Panc1 (cell line): ENCODE results near the gene MFAP3. TPM values are rescaled to one million over a fixed set of nuclear protein-coding genes. Genes with fewer than 3 reads are reported as not detected.

Experiments used
- ATAC-seq: fragments of 200-7000 bp; cut with Tn5 transposase; 2 replicates; pipeline ENCODE4 v1.9.1; 2020; ENCODE audit warnings: mild to moderate bottlenecking, moderate library complexity
- BruUV-seq: library from RNA; stranded (reverse); fragments of 400-500 nt; replicated peaks from 2 replicates; lab custom pipeline; 2021; lab: Mats Ljungman, UMichigan
- CTCF ChIA-PET: fragments of 300-600 bp; sonication (Branson Sonifier 250); formaldehyde crosslinking; loops from one replicate; lab custom pipeline; 2022; ENCODE audit warnings: antibody characterized with exemption; lab: Charles Lee
- POLR2A ChIA-PET: fragments of 300-600 bp; sonication (Branson Sonifier 250); formaldehyde crosslinking; loops from one replicate; lab custom pipeline; 2022; ENCODE audit warnings: antibody characterized with exemption; lab: Charles Lee
- DNase-seq: peaks from one replicate; pipeline ENCODE4 v3.0.0-alpha.2; 2010; ENCODE audit warnings: low read depth, low spot score
- H3K27ac ChIP-seq: 2 replicates; pipeline ENCODE4 v1.5.1; 2011; ENCODE audit warnings: mild to moderate bottlenecking, low read length, inconsistent platforms
- H3K27me3 ChIP-seq: fragments of 200-500 bp; sonication (Bioruptor generic); 2 replicates; pipeline ENCODE4 v1.6.0; 2014; ENCODE audit warnings: low read length, inconsistent platforms; ENCODE audit not compliant: control insufficient read depth, insufficient read depth
- H3K36me3 ChIP-seq: fragments of 200-500 bp; sonication (Bioruptor generic); 2 replicates; pipeline ENCODE4 v1.5.1; 2014; ENCODE audit warnings: inconsistent platforms, mild to moderate bottlenecking, low read length, moderate library complexity; ENCODE audit not compliant: control insufficient read depth, insufficient read depth
- H3K4me1 ChIP-seq: 2 replicates; pipeline ENCODE4 v1.5.1; 2011; ENCODE audit warnings: inconsistent platforms, mild to moderate bottlenecking, low read length, moderate library complexity; ENCODE audit not compliant: control insufficient read depth, insufficient read depth
- H3K4me3 ChIP-seq, 2 experiments: 2 replicates each; pipeline ENCODE4 v1.5.1; 2011 to 2012; ENCODE audit warnings: low read depth in 2 of 2, low read length in 2 of 2, mild to moderate bottlenecking in 2 of 2, inconsistent platforms in 1 of 2, moderate library complexity in 1 of 2
- H3K9me3 ChIP-seq: fragments of 200-500 bp; sonication (Bioruptor generic); 2 replicates; pipeline ENCODE4 v1.5.1; 2014; ENCODE audit warnings: low read depth, mild to moderate bottlenecking, inconsistent platforms, low read length, moderate library complexity; ENCODE audit not compliant: control insufficient read depth, insufficient read depth
- POLR2AphosphoS5 ChIP-seq: IDR thresholded peaks from 2 replicates; pipeline ENCODE4 v1.6.1; 2012; ENCODE audit warnings: mild to moderate bottlenecking, low read depth, low read length, moderate library complexity
- SIN3A ChIP-seq: IDR thresholded peaks from 2 replicates; pipeline ENCODE4 v1.6.1; 2012; ENCODE audit warnings: low read depth, mild to moderate bottlenecking, low read length, moderate library complexity, borderline replicate concordance; ENCODE audit not compliant: insufficient read depth
- TCF7L2 ChIP-seq: IDR thresholded peaks from 2 replicates; pipeline ENCODE4 v1.6.1; 2011; ENCODE audit warnings: mild to moderate bottlenecking, low read depth, low read length, inconsistent platforms
- in situ Hi-C: cut with HindIII; loops from 2 replicates; pipeline ENCODE4 v1.10.0; 2016; ENCODE audit warnings: low sequenced_read_pairs, low pct_unique_long_range_greater_than_20kb
- intact Hi-C: fragments of 100-400 bp; cut with micrococcal nuclease; formaldehyde crosslinking; loops from one replicate; pipeline ENCODE4 v1.10.0; 2022; ENCODE audit not compliant: unreplicated experiment
- total RNA-seq: library from RNA; stranded (reverse); gene quantifications from one replicate; pipeline ENCODE4 v1.2.1, GENCODE V29; 2021; ENCODE audit not compliant: unreplicated experiment
- TF ChIP-seq, protein P1 (sequence below): fragments of 450-650 bp; IDR thresholded peaks from 2 replicates; pipeline ENCODE4 v1.5.1; 2017; ENCODE audit warnings: mild to moderate bottlenecking
- TF ChIP-seq, protein P2 (sequence below), 2 experiments: IDR thresholded peaks; 2 replicates each; pipeline ENCODE4 v1.6.1; 2011 to 2012; ENCODE audit warnings: low read depth in 2 of 2, control low read depth in 1 of 2, low read length in 1 of 2, mild to moderate bottlenecking in 1 of 2, moderate library complexity in 1 of 2; ENCODE audit not compliant: insufficient read depth in 1 of 2

The MFAP3 gene
- total RNA-seq, 1 experiment from 2014 or later, result 24.2 TPM

DNA sequence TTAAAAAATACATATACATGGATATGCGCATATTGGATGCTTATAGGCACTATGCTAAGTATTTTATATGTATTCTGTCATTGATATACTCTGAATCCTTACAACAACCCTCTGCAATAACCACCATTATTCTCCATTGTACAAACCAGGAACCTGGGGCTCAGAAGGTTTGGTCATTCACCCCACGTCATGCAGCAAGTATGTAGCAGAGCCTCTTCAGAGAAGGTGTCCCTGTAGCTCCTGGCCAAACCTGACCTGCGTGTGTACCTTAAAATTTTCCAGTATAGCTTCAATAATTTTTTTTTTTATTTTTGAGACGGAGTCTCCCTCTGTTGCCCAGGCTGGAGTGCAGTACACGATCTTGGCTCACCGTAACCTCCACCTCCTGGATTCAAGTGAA lies 51.9 kb downstream of the MFAP3 start:
- intact Hi-C loops, result no loop called here
- ATAC-seq, result no peak

DNA sequence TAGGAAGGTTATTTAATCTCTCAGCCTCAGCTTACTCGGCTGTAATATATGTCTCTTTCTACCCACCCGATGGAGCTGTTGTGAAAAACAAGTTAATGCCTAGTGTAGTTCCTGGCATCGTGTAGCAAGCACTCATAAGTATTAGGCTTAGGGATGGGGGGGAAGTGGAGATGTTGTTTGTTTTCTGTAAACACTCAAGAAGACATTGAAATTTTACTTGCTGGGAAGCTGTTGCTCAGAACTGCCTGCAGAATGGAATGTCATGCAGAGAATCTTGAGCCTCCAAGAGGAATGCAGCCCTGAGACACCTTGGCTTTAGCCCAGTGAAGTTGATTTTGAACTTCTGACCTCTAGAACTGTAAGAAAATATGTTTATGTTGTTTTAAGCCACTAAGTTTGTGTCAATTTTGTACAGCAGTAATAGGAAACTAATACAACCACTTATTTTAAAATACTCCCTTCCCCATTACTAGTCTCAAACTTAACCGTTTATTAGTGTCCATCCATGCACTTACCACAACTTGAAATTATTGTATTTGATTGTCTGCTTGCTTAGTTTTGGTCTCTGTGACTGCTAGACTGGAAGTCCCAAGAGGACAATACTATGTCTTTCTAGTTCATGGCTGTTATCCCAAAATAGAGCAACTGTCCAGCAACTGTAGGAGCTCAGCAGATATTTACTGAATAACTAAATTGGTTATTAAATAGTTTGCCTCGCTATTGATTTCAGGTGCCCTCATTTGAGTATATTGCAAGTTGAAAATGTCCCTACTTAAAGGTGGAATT lies 53.8 kb downstream of the MFAP3 start:
- CTCF ChIA-PET, result interaction anchor here (0.8 kb wide), 1 partner anchor 313 kb away, joined by 3 read pairs; no protein-coding TSS in a partner anchor
- Histone ChIP-seq H3K27me3 (peaks cover 8% of the 10 kb centered on the region; the same call in 1 of the 2 replicates), H3K9me3 (no peaks in the 10 kb centered on the region), H3K27ac (no peak overlapping the region), H3K4me1 (no peaks in the 10 kb centered on the region), H3K36me3 (no peaks in the 10 kb centered on the region), H3K4me3 (no peak overlapping the region)
- intact Hi-C loops, result no loop called here
- no peak for TF ChIP-seq POLR2AphosphoS5
- TF ChIP-seq, protein P1, sequence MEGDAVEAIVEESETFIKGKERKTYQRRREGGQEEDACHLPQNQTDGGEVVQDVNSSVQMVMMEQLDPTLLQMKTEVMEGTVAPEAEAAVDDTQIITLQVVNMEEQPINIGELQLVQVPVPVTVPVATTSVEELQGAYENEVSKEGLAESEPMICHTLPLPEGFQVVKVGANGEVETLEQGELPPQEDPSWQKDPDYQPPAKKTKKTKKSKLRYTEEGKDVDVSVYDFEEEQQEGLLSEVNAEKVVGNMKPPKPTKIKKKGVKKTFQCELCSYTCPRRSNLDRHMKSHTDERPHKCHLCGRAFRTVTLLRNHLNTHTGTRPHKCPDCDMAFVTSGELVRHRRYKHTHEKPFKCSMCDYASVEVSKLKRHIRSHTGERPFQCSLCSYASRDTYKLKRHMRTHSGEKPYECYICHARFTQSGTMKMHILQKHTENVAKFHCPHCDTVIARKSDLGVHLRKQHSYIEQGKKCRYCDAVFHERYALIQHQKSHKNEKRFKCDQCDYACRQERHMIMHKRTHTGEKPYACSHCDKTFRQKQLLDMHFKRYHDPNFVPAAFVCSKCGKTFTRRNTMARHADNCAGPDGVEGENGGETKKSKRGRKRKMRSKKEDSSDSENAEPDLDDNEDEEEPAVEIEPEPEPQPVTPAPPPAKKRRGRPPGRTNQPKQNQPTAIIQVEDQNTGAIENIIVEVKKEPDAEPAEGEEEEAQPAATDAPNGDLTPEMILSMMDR, result no peak
- TF ChIP-seq TCF7L2, result no peak
- no peak for TF ChIP-seq SIN3A
- TF ChIP-seq, protein P2, sequence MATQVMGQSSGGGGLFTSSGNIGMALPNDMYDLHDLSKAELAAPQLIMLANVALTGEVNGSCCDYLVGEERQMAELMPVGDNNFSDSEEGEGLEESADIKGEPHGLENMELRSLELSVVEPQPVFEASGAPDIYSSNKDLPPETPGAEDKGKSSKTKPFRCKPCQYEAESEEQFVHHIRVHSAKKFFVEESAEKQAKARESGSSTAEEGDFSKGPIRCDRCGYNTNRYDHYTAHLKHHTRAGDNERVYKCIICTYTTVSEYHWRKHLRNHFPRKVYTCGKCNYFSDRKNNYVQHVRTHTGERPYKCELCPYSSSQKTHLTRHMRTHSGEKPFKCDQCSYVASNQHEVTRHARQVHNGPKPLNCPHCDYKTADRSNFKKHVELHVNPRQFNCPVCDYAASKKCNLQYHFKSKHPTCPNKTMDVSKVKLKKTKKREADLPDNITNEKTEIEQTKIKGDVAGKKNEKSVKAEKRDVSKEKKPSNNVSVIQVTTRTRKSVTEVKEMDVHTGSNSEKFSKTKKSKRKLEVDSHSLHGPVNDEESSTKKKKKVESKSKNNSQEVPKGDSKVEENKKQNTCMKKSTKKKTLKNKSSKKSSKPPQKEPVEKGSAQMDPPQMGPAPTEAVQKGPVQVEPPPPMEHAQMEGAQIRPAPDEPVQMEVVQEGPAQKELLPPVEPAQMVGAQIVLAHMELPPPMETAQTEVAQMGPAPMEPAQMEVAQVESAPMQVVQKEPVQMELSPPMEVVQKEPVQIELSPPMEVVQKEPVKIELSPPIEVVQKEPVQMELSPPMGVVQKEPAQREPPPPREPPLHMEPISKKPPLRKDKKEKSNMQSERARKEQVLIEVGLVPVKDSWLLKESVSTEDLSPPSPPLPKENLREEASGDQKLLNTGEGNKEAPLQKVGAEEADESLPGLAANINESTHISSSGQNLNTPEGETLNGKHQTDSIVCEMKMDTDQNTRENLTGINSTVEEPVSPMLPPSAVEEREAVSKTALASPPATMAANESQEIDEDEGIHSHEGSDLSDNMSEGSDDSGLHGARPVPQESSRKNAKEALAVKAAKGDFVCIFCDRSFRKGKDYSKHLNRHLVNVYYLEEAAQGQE (IDR thresholded peaks at IDR 0.05; ENCODE audit: insufficient read depth in 1 of 2, low read depth in 2 of 2, low read length in 1 of 2), result no peak
- ATAC-seq, result no peak
- DNase-seq, result no peak
- BruUV-seq, result no TSS peak
- in situ Hi-C loops, result no loop called here
- POLR2A ChIA-PET, result no interaction called here

More for the DNA sequence above, 51.9 kb downstream of the MFAP3 start:
- no peak overlapping the region for H3K4me3 ChIP-seq
- H3K9me3 ChIP-seq, result no peaks in the 10 kb centered on the region
- TF ChIP-seq, protein P2 (IDR thresholded peaks at IDR 0.05; ENCODE audit: insufficient read depth in 1 of 2, low read depth in 2 of 2, low read length in 1 of 2), result no peak
- TF ChIP-seq TCF7L2, result no peak
- no peak for TF ChIP-seq SIN3A
- TF ChIP-seq, protein P1, result no peak
- TF ChIP-seq POLR2AphosphoS5, result no peak
- H3K36me3 ChIP-seq, result no peaks in the 10 kb centered on the region
- ChIA-PET POLR2A (no interaction called here), CTCF (no interaction called here)
- peaks cover 14% of the 10 kb centered on the region for H3K27me3 ChIP-seq
- no peak for DNase-seq
- no peaks in the 10 kb centered on the region; the same call in 1 of the 2 replicates for H3K4me1 ChIP-seq
- no TSS peak for BruUV-seq
- no peak overlapping the region for H3K27ac ChIP-seq
- in situ Hi-C loops, result no loop called here
